Right lobe of liver (tissue), 6 donors: ENCODE data around the gene BORCS8. TPM values are rescaled to one million over a fixed set of nuclear protein-coding genes. Genes with fewer than 3 reads are reported as not detected.

Source experiments
- ATAC-seq, 4 donors: fragments of 200-7000 bp; cut with Tn5 transposase; one replicate each; pipeline ENCODE4 v1.9.1; 2020; ENCODE audit warnings: mild to moderate bottlenecking in 4 of 4, moderate library complexity in 4 of 4
- DNase-seq, 3 donors: peaks; one replicate each; pipeline ENCODE4 v3.0.0-alpha.2; 2020
- H3K27ac ChIP-seq, 3 donors: fragments of 200-600 bp; one replicate each; pipeline ENCODE4 v1.8.0; 2022
- H3K27me3 ChIP-seq, 2 donors: fragments of 200-600 bp; one replicate each; pipeline ENCODE4 v1.8.0; 2022
- H3K36me3 ChIP-seq, 4 donors: fragments of 200-600 bp; sonication (generic) in 1 of 4; one replicate each; pipeline versions ENCODE4 v1.5.1 to v1.8.0; 2017 to 2022; ENCODE audit warnings: control low read depth in 1 of 4
- H3K4me1 ChIP-seq, 4 donors: fragments of 200-600 bp; sonication (generic) in 1 of 4; one replicate each; pipeline versions ENCODE4 v1.5.1 to v1.8.0; 2017 to 2022; ENCODE audit warnings: control low read depth in 1 of 4
- H3K4me3 ChIP-seq, 3 donors: fragments of 200-600 bp; one replicate each; pipeline ENCODE4 v1.8.0; 2022
- H3K9me3 ChIP-seq, 4 donors: fragments of 200-600 bp; sonication (generic) in 1 of 4; one replicate each; pipeline versions ENCODE4 v1.5.1 to v1.8.0; 2017 to 2022; ENCODE audit warnings: control low read depth in 1 of 4
- POLR2A ChIP-seq: fragments of 450-650 bp; IDR thresholded peaks from one replicate; pipeline ENCODE4 v1.6.1; 2017; ENCODE audit warnings: antibody characterized with exemption, mild to moderate bottlenecking
- WGBS: methylation state at CpG from one replicate; pipeline ENCODE4 v1.1.6; 2018; ENCODE audit warnings: low coverage, low lambda C conversion rate; ENCODE audit not compliant: insufficient coverage; ENCODE audit errors: missing lambda C conversion rate; 5-methylcytosine and 5-hydroxymethylcytosine counted together
- intact Hi-C, 2 donors: fragments of 100-400 bp; cut with DNase I; formaldehyde crosslinking; loops; one replicate each; pipeline versions ENCODE4 v1.11.2 to v1.14.1; 2022
- total RNA-seq, 6 experiments: library from RNA; depleted of rRNA in 2 of 6; stranded (reverse); fragments of >200 nt in 2 of 6; fragmentation: NEBNext Ultra II Directional in 3 of 6; extraction: Animal tissue kit (Norgen Biotek cat#: 25700) in 3 of 6; gene quantifications; one replicate each; pipeline versions ENCODE4 v1.1.0 to v1.2.4, GENCODE V29; 2016 to 2023
- TF ChIP-seq, protein P1 (sequence below), 4 donors: fragments of 200-600 bp in 3 of 4; fragments of 450-650 bp in 1 of 4; IDR thresholded peaks; one replicate each; pipeline versions ENCODE4 v1.5.1 to v1.8.0; 2016 to 2022; ENCODE audit warnings: antibody characterized with exemption in 4 of 4, mild to moderate bottlenecking in 2 of 4
- donor health status: DM: no; HTN: yes; CAD: no.
- donor health status: DM: no; HTN: no; CAD: no.
- donor health status: DM: no; HTN: no; CAD: no.
- donor health status: DM: no; HTN: yes; CAD: no.
- donor health status: DM: no; HTN: yes; CAD: no.

The BORCS8 gene
- total RNA-seq, 6 experiments from 2014 or later, result 6.0 to 12.2 (median 9.8) TPM

DNA sequence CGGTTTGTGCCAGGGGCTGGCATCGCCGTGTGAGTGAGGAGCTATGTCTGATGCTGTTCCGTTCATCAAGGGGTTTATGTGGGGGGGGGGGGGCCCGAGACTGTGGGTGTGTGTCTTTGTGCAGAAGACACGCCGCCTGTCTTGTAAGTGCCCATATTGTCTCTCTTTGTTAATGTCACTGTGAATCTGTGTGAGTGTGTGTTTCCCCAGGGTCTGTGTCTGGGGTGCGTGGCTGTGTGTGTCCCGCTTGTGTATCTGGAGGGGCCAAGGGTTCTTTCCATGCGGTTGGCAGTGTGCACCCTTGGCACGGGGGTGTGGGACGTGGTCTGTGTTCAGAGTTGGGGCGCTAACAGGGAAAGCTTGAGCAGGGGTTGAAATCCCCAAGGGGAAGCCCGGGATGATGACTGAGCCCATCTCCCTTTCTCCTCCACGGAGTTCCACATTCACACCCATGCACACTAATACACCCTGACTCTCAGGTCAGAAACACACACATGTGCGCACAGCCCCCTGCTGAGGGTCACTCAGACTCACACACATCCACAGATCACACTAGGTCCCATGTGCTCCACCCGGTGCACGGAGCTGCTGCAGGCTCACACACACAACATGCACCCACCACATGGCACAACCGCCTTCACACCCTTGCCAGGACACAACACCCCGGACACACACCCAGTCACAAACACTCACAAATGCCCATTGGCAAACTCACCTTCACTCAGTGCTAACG lies 21.6 kb upstream of the BORCS8 start:
- WGBS, result 25% methylated on average over 9 of the region's 21 CpGs
- intact Hi-C loops, result no loop called here
- Histone ChIP-seq H3K36me3 (no peaks in the 10 kb centered on the region), H3K4me3 (no peak overlapping the region), H3K9me3 (no peaks in the 10 kb centered on the region), H3K4me1 (no peaks in the 10 kb centered on the region), H3K27ac (no peak overlapping the region), H3K27me3 (no peaks in the 10 kb centered on the region)
- ATAC-seq, result no peak
- DNase-seq, result no peak
- no peak for TF ChIP-seq POLR2A
- TF ChIP-seq, protein P1, sequence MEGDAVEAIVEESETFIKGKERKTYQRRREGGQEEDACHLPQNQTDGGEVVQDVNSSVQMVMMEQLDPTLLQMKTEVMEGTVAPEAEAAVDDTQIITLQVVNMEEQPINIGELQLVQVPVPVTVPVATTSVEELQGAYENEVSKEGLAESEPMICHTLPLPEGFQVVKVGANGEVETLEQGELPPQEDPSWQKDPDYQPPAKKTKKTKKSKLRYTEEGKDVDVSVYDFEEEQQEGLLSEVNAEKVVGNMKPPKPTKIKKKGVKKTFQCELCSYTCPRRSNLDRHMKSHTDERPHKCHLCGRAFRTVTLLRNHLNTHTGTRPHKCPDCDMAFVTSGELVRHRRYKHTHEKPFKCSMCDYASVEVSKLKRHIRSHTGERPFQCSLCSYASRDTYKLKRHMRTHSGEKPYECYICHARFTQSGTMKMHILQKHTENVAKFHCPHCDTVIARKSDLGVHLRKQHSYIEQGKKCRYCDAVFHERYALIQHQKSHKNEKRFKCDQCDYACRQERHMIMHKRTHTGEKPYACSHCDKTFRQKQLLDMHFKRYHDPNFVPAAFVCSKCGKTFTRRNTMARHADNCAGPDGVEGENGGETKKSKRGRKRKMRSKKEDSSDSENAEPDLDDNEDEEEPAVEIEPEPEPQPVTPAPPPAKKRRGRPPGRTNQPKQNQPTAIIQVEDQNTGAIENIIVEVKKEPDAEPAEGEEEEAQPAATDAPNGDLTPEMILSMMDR (IDR thresholded peaks at IDR 0.05), result no peak

DNA sequence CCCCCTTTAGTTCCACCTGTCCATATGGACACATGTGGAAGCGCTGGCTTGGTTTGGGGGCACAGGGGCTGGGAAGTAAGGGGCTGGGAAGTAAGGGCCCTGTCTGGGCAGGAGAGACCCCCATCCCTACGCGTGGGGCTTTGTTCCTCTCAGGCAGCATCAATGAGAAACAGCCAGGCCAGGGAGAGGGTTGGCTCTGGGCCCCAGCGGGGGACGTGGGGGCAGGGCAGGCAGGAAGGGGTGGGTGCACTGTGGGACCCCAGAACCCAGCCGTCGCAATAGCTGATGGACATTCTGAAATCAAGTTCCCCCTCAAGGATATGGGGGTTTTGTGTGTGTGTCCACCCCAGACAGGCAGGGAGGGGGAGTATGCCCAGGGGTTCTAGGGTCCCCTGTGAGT lies 21.0 kb upstream of the BORCS8 start:
- DNase-seq (no peak), ATAC-seq (no peak)
- H3K27ac ChIP-seq, result no peak overlapping the region
- H3K4me3 ChIP-seq, result no peak overlapping the region
- no peaks in the 10 kb centered on the region for H3K36me3 ChIP-seq
- no peaks in the 10 kb centered on the region for H3K9me3 ChIP-seq
- intact Hi-C loops, result no loop called here
- no peaks in the 10 kb centered on the region for H3K27me3 ChIP-seq
- 10% methylated on average over 6 of the region's 7 CpGs for WGBS
- TF ChIP-seq POLR2A, result no peak
- TF ChIP-seq, protein P1 (IDR thresholded peaks at IDR 0.05), result no peak
- H3K4me1 ChIP-seq, result no peaks in the 10 kb centered on the region

DNA sequence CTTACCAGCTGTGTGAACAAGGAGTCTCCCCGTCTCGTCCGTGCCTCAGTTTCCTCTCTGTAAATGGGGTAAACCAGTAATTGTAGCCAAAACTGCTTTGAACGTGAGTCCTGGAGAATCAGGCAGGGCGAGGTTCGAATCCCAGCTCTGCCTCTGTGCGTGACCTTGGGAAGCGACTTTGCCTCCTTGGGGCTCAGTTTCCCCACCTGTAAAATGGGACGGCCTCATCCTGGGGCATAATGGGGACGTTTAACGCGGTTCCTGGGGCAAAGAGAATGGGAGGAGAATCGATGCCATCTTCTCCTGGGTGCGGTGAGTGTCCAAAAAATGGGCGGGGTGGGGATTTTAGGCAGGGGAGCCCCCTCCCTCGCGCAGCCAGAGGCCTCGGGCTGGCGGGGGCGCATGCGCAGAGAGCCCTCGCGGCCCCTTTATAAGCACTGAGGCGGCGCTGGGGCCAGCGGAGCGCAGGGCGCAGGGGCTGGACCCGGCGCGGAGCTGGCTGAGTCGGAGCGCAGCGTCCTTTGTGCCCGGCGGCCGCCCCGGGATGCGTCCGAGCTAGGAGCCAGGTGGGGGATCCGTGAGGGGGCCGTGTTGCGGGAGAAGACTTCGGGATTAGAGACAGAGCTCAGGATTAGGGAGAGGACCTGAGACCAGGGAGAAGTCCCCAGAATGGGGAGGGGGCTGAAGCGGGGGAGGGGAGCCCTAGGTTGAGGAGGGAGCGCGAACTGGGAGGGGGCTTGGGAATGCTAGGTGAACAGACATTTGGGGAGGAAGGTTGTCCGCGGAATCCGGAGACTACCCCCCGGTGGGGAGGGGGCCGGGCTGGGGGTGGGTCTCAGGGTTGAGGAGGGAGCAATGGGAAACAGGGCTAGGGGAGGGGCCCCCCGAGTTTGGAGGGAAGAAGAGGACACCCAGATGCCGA lies 19.8 kb upstream of the BORCS8 start, which contains the start of gene NCAN:
TSS of gene NCAN (plus strand) at position 460 of the 922 bp plus-strand sequence. CDS start 4,996 bp downstream, outside the sequence.
- H3K4me3 ChIP-seq, result no peak within 1 kb of the TSS
- no peak for DNase-seq
- H3K27ac ChIP-seq, result no peak within 1 kb of the TSS
- H3K27me3 ChIP-seq, result no peaks in the 10 kb centered on the region
- WGBS, result 7% methylated on average over 43 of the region's 54 CpGs
- H3K4me1 ChIP-seq, result no peaks in the 10 kb centered on the region
- H3K36me3 ChIP-seq, result no peaks in the 10 kb centered on the region
- TF ChIP-seq, protein P1 (IDR thresholded peaks at IDR 0.05), result no peak
- no peak for TF ChIP-seq POLR2A
- intact Hi-C loops, result no loop called here
- no peak for ATAC-seq
- no peaks in the 10 kb centered on the region for H3K9me3 ChIP-seq

DNA sequence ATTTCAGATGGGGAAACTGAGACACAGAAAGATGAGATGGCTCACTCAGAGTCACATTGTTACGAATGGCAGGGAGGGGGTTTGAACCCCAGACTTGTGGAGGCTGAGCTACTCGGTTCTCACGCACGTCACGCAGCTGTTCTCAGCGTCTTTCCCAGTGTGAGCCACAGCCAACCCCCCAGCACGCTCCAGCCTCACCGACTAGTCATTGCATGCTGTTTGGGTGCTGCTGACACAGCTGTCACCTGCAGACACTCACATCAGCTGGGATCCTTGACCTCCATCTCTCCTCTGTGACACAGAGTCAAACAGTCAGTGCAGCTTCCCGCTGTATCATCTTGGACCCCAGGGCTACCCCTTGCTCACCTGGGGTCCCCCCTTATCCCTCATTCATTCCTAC lies 17.4 kb upstream of the BORCS8 start:
- Histone ChIP-seq H3K4me1 (no peaks in the 10 kb centered on the region), H3K36me3 (no peaks in the 10 kb centered on the region), H3K9me3 (no peaks in the 10 kb centered on the region), H3K4me3 (no peak overlapping the region), H3K27me3 (no peaks in the 10 kb centered on the region), H3K27ac (no peak overlapping the region)
- no peak for TF ChIP-seq POLR2A
- TF ChIP-seq, protein P1 (IDR thresholded peaks at IDR 0.05), result no peak
- no peak for ATAC-seq
- intact Hi-C loops, result no loop called here
- DNase-seq, result no peak
- 73% methylated on average over 1 of the region's 9 CpGs for WGBS
